ENCODE measurements around the gene IFI27L2.

The IFI27L2 gene

GRCh38 chr14:94171208-94171607 lies 41.8 kb upstream of the IFI27L2 start:
- Histone ChIP-seq H3K9me3 (ENCODE audit: insufficient read depth, low read length) (no peaks in the 10 kb centered on the region), H3K27ac (ENCODE audit: low read depth, low read length) (no peak overlapping the region), H3K27me3 (ENCODE audit: low read length) (no peaks in the 10 kb centered on the region), H3K79me2 (ENCODE audit: insufficient read depth, low read length) (no peaks in the 10 kb centered on the region), H4K20me1 (ENCODE audit: low read depth, low read length) (no peaks in the 10 kb centered on the region), H3K9ac (ENCODE audit: low read length) (no peak overlapping the region), H3K4me2 (ENCODE audit: low read depth, low read length, poor library complexity, severe bottlenecking) (no peak overlapping the region), H3F3A (ENCODE audit: insufficient read depth) (peaks cover 6% of the 10 kb centered on the region; the same call in 1 of the 2 replicates), H3K36me3 (ENCODE audit: low read length) (no peaks in the 10 kb centered on the region), H3K9me2 (replicated peaks; ENCODE audit: insufficient read depth, low read length) (no peaks in the 10 kb centered on the region), H3K4me3 (ENCODE audit: insufficient read depth, low read length, poor library complexity, severe bottlenecking) (no peak overlapping the region), H2AFZ (ENCODE audit: low read depth, low read length, severe bottlenecking) (no peak overlapping the region)
- TF ChIP-seq EZH2phosphoT487 (conservative IDR thresholded peaks at IDR 0.05; ENCODE audit: low read length): no peak

- H2AFZ ChIP-seq (ENCODE audit: low read depth, low read length, severe bottlenecking): no peak overlapping the region
- H3K9ac ChIP-seq (ENCODE audit: low read length): no peak overlapping the region
- no peaks in the 10 kb centered on the region for H3K9me3 ChIP-seq (ENCODE audit: insufficient read depth, low read length)
- no peak overlapping the region for H3K4me2 ChIP-seq (ENCODE audit: low read depth, low read length, poor library complexity, severe bottlenecking)
- no peaks in the 10 kb centered on the region for H3K36me3 ChIP-seq (ENCODE audit: low read length)
- no peaks in the 10 kb centered on the region for H3K79me2 ChIP-seq (ENCODE audit: insufficient read depth, low read length)
- 0 out of 2 replicates have a peak, but pooled peaks cover 3% of the 10 kb centered on the region for H3F3A ChIP-seq (ENCODE audit: insufficient read depth)
- H4K20me1 ChIP-seq (ENCODE audit: low read depth, low read length): no peaks in the 10 kb centered on the region
- no peaks in the 10 kb centered on the region for H3K27me3 ChIP-seq (ENCODE audit: low read length)
- no peaks in the 10 kb centered on the region for H3K9me2 ChIP-seq (replicated peaks; ENCODE audit: insufficient read depth, low read length)
- H3K4me3 ChIP-seq (ENCODE audit: insufficient read depth, low read length, poor library complexity, severe bottlenecking): no peak overlapping the region
- TF ChIP-seq, protein P1, sequence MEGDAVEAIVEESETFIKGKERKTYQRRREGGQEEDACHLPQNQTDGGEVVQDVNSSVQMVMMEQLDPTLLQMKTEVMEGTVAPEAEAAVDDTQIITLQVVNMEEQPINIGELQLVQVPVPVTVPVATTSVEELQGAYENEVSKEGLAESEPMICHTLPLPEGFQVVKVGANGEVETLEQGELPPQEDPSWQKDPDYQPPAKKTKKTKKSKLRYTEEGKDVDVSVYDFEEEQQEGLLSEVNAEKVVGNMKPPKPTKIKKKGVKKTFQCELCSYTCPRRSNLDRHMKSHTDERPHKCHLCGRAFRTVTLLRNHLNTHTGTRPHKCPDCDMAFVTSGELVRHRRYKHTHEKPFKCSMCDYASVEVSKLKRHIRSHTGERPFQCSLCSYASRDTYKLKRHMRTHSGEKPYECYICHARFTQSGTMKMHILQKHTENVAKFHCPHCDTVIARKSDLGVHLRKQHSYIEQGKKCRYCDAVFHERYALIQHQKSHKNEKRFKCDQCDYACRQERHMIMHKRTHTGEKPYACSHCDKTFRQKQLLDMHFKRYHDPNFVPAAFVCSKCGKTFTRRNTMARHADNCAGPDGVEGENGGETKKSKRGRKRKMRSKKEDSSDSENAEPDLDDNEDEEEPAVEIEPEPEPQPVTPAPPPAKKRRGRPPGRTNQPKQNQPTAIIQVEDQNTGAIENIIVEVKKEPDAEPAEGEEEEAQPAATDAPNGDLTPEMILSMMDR (IDR thresholded peaks at IDR 0.05; ENCODE audit: insufficient read depth, low read length, poor library complexity, severe bottlenecking): no peak
- no peak for TF ChIP-seq EZH2phosphoT487 (conservative IDR thresholded peaks at IDR 0.05; ENCODE audit: low read length)
- H3K27ac ChIP-seq (ENCODE audit: low read depth, low read length): no peak overlapping the region
Measured at GRCh38 chr14:94170136-94170535, 40.7 kb upstream of the IFI27L2 start.

DNA sequence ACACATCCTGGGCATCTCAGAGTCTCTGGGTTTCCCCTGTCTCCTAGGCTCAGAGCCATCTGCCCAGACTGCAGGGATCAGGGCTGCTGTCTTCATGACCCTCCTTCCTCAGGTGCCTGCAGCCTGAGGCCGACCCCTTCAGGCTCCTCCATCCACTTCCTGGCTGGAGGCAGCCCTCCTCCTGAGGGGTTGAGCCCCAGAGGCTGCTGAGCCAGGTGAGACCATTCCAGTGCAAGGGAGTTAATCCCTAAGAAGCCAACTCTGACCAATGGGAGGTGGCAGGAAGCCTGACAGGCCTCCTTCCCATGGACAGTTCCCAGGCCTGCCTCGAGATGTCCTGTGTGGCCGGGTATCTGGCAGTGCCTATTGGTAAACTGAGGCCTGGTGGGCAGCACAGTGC lies 36.3 kb upstream of the IFI27L2 start:
- TF ChIP-seq, protein P1 (IDR thresholded peaks at IDR 0.05; ENCODE audit: insufficient read depth, low read length, poor library complexity, severe bottlenecking): no peak
- TF ChIP-seq EZH2phosphoT487 (conservative IDR thresholded peaks at IDR 0.05; ENCODE audit: low read length): no peak
- H3K4me3 ChIP-seq (ENCODE audit: insufficient read depth, low read length, poor library complexity, severe bottlenecking): no peak overlapping the region
- H2AFZ ChIP-seq (ENCODE audit: low read depth, low read length, severe bottlenecking): no peak overlapping the region
- no peak overlapping the region for H3K27ac ChIP-seq (ENCODE audit: low read depth, low read length)
- no peaks in the 10 kb centered on the region for H4K20me1 ChIP-seq (ENCODE audit: low read depth, low read length)
- H3K9me2 ChIP-seq (replicated peaks; ENCODE audit: insufficient read depth, low read length): no peaks in the 10 kb centered on the region
- H3K4me2 ChIP-seq (ENCODE audit: low read depth, low read length, poor library complexity, severe bottlenecking): no peak overlapping the region
- no peaks in the 10 kb centered on the region for H3K27me3 ChIP-seq (ENCODE audit: low read length)
- no peaks in the 10 kb centered on the region for H3K36me3 ChIP-seq (ENCODE audit: low read length)
- no peaks in the 10 kb centered on the region for H3F3A ChIP-seq (ENCODE audit: insufficient read depth)
- no peaks in the 10 kb centered on the region for H3K79me2 ChIP-seq (ENCODE audit: insufficient read depth, low read length)
- no peaks in the 10 kb centered on the region for H3K9me3 ChIP-seq (ENCODE audit: insufficient read depth, low read length)
- no peak overlapping the region for H3K9ac ChIP-seq (ENCODE audit: low read length)

- Histone ChIP-seq H3K9me3 (ENCODE audit: insufficient read depth, low read length) (no peaks in the 10 kb centered on the region), H3F3A (ENCODE audit: insufficient read depth) (no peaks in the 10 kb centered on the region), H3K4me2 (ENCODE audit: low read depth, low read length, poor library complexity, severe bottlenecking) (no peak overlapping the region), H3K79me2 (ENCODE audit: insufficient read depth, low read length) (no peaks in the 10 kb centered on the region), H3K9ac (ENCODE audit: low read length) (no peak overlapping the region), H3K9me2 (replicated peaks; ENCODE audit: insufficient read depth, low read length) (no peaks in the 10 kb centered on the region), H3K27ac (ENCODE audit: low read depth, low read length) (no peak overlapping the region), H3K4me3 (ENCODE audit: insufficient read depth, low read length, poor library complexity, severe bottlenecking) (no peak overlapping the region), H4K20me1 (ENCODE audit: low read depth, low read length) (no peaks in the 10 kb centered on the region), H2AFZ (ENCODE audit: low read depth, low read length, severe bottlenecking) (no peak overlapping the region), H3K36me3 (ENCODE audit: low read length) (no peaks in the 10 kb centered on the region), H3K27me3 (ENCODE audit: low read length) (no peaks in the 10 kb centered on the region)
- no peak for TF ChIP-seq EZH2phosphoT487 (conservative IDR thresholded peaks at IDR 0.05; ENCODE audit: low read length)
- TF ChIP-seq, protein P1 (IDR thresholded peaks at IDR 0.05; ENCODE audit: insufficient read depth, low read length, poor library complexity, severe bottlenecking): no peak
Measured at GRCh38 chr14:94164685-94165431, 35.5 kb upstream of the IFI27L2 start.
